Uterus (tissue), 2 donors: ENCODE results near the gene SPHK2.

ENCODE experiments used
- CTCF ChIP-seq, 4 experiments: fragments of 200-600 bp in 2 of 4; fragments of 450-650 bp in 2 of 4; sonication (generic) in 2 of 4; IDR thresholded peaks; one replicate each; pipeline ENCODE4 v1.5.1; 2016 to 2019; ENCODE audit warnings: antibody characterized with exemption in 4 of 4, mild to moderate bottlenecking in 2 of 4, moderate library complexity in 1 of 4
- POLR2A ChIP-seq, 2 donors: fragments of 450-650 bp; IDR thresholded peaks; one replicate each; pipeline ENCODE4 v1.6.1; 2016; ENCODE audit warnings: antibody characterized with exemption in 2 of 2, mild to moderate bottlenecking in 1 of 2, moderate library complexity in 1 of 2

- TF ChIP-seq POLR2A (IDR thresholded peaks at IDR 0.05) (no peak), CTCF (IDR thresholded peaks at IDR 0.05) (no peak)
Measured at GRCh38 chr19:48669903-48670668, 50.8 kb downstream of the SPHK2 start.
